CD4-positive, alpha-beta T cell treated with Interleukin-1 beta for 1 hour (primary cell): ENCODE data around the gene VKORC1.

Experiments used
- DNase-seq, 2 donors: peaks; one replicate each; pipeline ENCODE4 v3.0.0-alpha.2; 2020 to 2022

The VKORC1 gene

DNA sequence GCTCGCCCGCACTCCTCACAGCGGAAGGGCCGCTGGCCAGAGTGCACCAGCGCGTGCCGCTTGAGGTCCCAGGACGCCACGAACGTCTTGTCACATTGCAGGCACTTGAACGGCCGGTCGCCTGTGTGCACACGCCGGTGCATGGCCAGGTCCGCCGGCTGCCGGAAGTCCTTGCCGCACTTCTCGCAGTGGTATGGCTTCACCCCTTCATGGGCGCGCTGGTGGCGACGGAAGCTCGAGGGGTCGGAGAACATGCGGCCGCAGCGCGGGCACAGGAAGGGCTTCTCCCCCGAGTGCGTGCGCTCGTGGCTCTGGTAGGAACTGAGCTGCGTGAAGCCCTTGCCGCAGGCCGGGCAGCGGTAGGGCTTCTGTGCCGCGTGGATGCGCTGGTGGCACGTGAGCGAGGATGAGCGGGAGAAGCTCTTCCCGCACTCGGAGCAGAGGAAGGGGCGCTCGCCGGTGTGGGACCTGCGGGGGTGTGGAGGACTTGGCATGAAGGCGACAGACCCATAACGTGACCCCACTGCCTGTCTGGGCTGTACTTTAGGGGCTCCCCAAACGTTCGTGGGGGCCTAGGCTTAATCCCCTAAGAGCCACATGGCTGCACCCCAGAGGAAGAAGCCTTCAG lies 32.7 kb downstream of the VKORC1 start:
- no peak for DNase-seq

DNA sequence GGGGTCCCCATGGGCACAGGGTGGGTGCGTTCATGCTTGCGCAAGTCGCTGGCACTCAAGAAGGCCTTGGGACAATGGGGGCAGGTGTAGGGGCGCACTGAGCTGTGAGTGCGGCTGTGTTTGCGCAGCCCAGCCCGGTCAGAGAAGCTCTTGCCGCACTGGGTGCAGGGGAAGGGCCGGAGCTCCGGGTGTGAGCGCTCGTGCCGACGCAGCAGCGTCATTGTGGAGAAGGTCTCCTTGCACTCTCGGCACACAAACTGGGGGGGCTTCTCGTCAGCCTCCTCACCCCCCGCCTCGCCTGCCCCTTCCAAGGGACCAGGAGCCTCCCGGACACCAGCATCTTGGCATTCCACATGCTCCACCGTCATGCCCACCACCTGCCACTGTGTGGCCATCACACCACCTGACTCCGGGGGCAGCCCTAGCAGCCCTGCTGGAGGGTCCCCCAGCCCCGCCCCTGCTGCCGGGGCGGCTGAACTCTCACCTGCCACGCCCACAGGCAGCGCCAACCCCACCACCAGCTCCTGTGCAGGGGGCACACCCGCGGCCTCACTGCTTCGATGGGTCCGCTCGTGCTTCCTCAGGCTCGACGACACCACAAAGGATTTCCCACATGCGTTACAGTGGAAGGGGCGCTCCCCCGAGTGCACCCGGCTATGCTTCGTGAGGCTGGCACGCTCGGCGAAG lies 33.3 kb downstream of the VKORC1 start:
- no peak for DNase-seq

DNA sequence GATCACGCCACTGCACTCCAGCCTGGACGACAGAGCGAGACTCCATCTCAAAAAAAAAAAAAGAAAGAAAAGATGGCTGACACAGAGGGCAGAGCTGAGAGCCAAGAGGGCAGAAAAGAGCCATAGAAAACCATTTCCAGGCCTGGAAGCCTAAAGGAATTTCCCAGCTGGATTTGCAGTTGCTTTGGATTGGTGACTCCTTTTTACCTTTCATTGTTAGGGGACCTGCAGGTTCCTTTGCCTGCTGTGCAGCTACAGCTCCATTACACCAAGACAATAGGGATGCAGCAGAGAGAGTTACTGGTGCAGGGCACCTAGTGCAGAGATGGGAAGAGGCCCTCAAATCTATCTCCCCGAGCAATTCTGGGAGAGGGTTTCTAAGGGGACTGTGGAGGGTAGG lies 39.0 kb downstream of the VKORC1 start:
- no peak for DNase-seq

DNA sequence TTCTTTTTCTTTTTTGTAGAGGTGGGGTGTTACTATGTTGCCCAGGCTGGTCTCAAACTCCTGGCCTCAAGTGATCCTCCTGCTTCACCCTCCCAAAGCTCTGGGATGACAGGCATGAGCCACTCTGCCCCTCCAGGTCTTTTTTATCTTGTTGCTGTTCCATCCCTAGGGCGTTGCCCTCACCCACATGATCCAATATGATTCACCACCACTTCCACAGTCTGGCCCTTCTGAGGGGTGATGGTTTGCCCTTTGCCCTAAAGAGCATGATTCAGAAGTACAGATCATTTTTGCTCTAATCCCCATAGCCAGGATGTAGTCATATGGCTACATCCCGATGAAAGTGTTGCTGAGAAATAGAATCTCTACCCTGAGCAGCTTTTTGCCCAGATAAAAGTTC lies 42.5 kb downstream of the VKORC1 start:
- peak in 1 of 2 donors; percentile 40 for DNase-seq

DNA sequence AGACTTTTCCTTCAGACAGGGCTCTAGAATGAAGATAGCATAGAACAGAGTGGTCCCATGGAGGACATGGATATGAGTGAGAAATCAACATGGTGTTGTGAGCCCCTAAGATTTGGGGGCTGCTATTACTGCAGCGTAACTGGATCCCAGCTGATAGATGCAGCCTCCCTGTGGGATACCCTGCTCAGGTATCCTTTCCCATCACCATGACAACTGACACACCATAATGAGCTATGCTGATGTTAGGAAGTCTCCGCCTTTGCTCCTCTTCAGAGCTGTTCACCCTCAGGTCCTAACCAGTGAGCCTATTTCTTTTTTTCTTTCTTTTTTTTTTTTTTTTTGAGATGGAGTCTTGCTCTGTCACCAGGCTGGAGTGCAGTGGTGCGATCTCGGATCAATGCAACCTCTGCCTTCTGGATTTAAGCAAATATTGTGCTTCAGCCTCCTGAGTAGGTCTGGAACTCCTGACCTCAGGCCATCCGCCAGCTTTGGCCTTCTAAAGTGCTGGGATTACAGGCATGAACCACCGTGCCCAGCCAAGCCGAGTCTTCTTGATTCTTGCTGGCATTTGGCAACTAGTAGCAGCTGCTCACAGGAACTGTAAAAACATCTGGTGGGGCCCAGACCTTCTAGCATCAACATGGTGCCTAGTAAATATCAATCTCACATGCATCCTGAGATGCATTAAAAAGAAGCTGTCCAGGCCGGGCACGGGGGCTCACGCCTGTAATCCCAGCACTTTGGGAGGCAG lies 44.1 kb downstream of the VKORC1 start:
- DNase-seq, result no peak

DNA sequence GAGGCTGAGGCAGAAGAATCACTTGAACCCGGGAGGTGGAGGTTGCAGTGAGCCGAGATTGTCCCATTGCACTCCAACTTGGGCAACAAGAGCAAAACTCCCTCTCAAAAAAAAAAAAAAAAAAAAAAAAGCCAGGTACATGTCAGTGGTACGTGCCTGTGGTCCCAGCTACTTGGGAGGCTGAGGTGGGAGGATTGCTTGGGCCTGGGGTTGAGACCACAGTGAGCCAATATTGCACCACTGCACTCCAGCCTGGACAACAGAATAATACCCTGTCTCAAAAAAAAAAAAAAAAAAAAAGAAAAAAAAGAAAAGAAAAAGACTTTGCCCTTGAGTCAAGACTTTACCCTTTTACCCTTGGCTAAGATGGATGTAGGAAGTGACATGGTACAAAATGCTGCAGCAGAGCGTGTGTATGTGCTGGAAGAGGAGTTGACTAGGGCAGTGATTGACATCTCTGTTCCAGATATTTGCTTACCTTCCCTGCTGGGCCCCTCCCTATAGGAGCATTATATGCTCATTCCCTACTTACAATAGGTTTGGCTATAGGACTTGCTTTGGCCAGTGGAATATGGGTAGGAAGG lies 50.6 kb downstream of the VKORC1 start:
- no peak for DNase-seq

DNA sequence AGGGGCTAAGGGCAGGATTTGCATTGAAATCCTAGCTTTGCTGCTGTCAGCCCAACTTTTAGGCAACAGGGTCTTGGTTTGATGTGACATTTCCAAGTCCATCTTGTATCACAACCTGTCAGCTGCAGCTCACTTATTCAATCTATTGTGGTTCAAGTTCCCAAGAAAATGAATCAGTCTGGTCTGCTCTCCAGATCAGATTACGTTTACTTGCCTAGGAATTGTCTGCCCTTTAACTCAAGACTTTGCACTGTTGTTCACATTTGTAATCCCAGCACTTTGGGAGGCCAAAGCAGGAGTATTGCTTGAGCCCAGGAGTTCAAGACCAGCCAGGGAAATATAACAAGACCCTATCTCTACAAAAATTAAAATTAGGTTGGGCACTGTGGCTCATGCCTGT lies 51.2 kb downstream of the VKORC1 start:
- no peak for DNase-seq

DNA sequence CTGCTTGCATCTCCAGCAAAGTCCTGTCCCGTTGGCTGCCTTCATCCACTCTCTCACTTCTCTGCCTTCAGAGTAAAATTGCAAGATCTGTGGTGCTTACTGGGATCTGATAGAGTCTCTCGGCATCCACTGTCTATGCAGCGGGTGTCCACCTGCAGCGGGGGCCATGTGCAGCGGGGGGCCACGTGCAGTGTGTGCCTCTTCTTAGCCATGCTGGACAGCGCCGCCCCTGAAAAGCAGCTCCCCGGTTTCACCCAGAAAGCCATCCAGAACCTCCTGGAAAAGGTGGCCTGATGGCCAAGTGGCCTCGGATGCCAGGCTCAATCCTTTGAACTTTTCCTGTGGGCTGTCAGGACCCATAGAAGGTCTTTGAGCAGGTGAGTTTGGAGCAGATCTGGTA lies 51.7 kb downstream of the VKORC1 start:
- no peak for DNase-seq
